CD8-positive, alpha-beta memory T cell (primary cell): ENCODE data around the gene GSG1L. TPM values are rescaled to one million over a fixed set of nuclear protein-coding genes. Genes with fewer than 3 reads are reported as not detected.

Experiments used
- CTCF ChIA-PET: fragments of 350-600 bp; sonication (Branson Sonifier 250); formaldehyde crosslinking; loops from one replicate; lab custom pipeline; 2021; ENCODE audit warnings: antibody characterized with exemption; lab: Charles Lee
- POLR2A ChIA-PET: fragments of 350-600 bp; sonication (Branson Sonifier 250); formaldehyde crosslinking; loops from one replicate; lab custom pipeline; 2021; ENCODE audit warnings: antibody characterized with exemption; lab: Charles Lee
- DNase-seq, 5 donors: peaks; one replicate each; pipeline versions ENCODE4 v3.0.0 to v3.0.0-alpha.2; 2020 to 2022; ENCODE audit warnings: mixed read lengths in 1 of 5
- H3K27ac ChIP-seq: one replicate; pipeline ENCODE4 v1.7.0; 2013; ENCODE audit warnings: low read depth, mild to moderate bottlenecking, low read length, moderate library complexity
- H3K27me3 ChIP-seq: 2 replicates; pipeline ENCODE4 v1.7.0; 2013; ENCODE audit warnings: low read length, mild to moderate bottlenecking; ENCODE audit not compliant: insufficient read depth, poor library complexity, severe bottlenecking
- H3K36me3 ChIP-seq: 2 replicates; pipeline ENCODE4 v1.7.0; 2013; ENCODE audit warnings: mild to moderate bottlenecking, low read length, moderate library complexity; ENCODE audit not compliant: insufficient read depth
- H3K4me1 ChIP-seq: 2 replicates; pipeline ENCODE4 v1.7.0; 2013; ENCODE audit warnings: mild to moderate bottlenecking, low read length, moderate library complexity; ENCODE audit not compliant: insufficient read depth
- H3K4me3 ChIP-seq: 2 replicates; pipeline ENCODE4 v1.7.0; 2013; ENCODE audit warnings: mild to moderate bottlenecking, low read length
- H3K9me3 ChIP-seq: 2 replicates; pipeline ENCODE4 v1.7.0; 2013; ENCODE audit warnings: mild to moderate bottlenecking, low read length
- H3K27ac Mint-ChIP-seq, 8 donors: one replicate each; pipeline ENCODE4 v1.8.0; 2020 to 2021; ENCODE audit warnings: mixed read lengths in 8 of 8, mild to moderate bottlenecking in 6 of 8, inconsistent platforms in 3 of 8, moderate library complexity in 3 of 8
- H3K27me3 Mint-ChIP-seq, 2 donors: one replicate each; pipeline ENCODE4 v1.8.0; 2020 to 2021; ENCODE audit warnings: mixed read lengths in 2 of 2, mild to moderate bottlenecking in 1 of 2, moderate library complexity in 1 of 2
- H3K36me3 Mint-ChIP-seq, 3 donors: one replicate each; pipeline ENCODE4 v1.8.0; 2020 to 2021; ENCODE audit warnings: mixed read lengths in 3 of 3, inconsistent platforms in 1 of 3, mild to moderate bottlenecking in 1 of 3
- H3K4me1 Mint-ChIP-seq, 3 donors: one replicate each; pipeline ENCODE4 v1.8.0; 2020 to 2021; ENCODE audit warnings: mixed read lengths in 3 of 3, inconsistent platforms in 1 of 3, mild to moderate bottlenecking in 1 of 3
- H3K4me3 Mint-ChIP-seq, 7 donors: one replicate each; pipeline ENCODE4 v1.8.0; 2020 to 2021; ENCODE audit warnings: mixed read lengths in 7 of 7, mild to moderate bottlenecking in 6 of 7, moderate library complexity in 4 of 7, inconsistent platforms in 2 of 7
- H3K9me3 Mint-ChIP-seq, 5 donors: one replicate each; pipeline ENCODE4 v1.8.0; 2020 to 2022; ENCODE audit warnings: mixed read lengths in 5 of 5, mild to moderate bottlenecking in 3 of 5, moderate library complexity in 2 of 5, inconsistent platforms in 1 of 5
- polyA plus RNA-seq: library from polyadenylated mRNA; unstranded; fragments of 300-500 nt; fragmentation: Illumina TruSeq; gene quantifications from one replicate; pipeline ENCODE4 v1.2.3, GENCODE V29; 2021
- total RNA-seq, 2 experiments: library from RNA; stranded (reverse); gene quantifications; one replicate each; pipeline ENCODE4 v1.2.3, GENCODE V29; 2021

The GSG1L gene
- total and polyA plus RNA-seq, 3 experiments from 2014 or later, result 0.18 TPM; not detected in 2

DNA sequence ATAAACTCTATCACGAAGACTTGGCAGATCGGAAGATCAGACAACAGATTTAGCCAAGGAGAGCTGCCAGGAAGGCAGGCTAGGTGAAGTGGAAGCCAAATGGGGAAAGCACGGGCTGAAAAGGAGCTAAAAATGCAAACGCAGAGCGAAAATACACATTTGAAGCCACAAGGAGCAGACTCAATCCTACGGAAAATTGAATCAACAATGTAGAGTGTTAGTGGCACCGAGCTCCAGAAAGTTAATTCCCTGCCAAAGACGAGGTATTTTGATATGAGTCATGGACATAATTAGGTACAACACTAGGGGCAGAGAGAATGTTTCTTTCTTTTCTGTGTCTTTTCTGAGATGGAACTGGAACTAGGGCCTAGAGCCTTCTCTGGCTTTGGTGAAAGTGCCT lies 20.7 kb downstream of the GSG1L start:
- H3K36me3 ChIP-seq, result no peaks in the 10 kb centered on the region
- no peak overlapping the region for H3K4me3 Mint-ChIP-seq
- H3K27ac ChIP-seq, result no peak overlapping the region
- no peaks in the 10 kb centered on the region for H3K27me3 ChIP-seq
- no peak overlapping the region for H3K4me3 ChIP-seq
- H3K9me3 Mint-ChIP-seq, result peaks cover 2 to 5% (median 4%) of the 10 kb centered on the region in 5 donors
- no peak overlapping the region for H3K27ac Mint-ChIP-seq
- no peaks in the 10 kb centered on the region for H3K4me1 ChIP-seq
- H3K4me1 Mint-ChIP-seq, result no peaks in the 10 kb centered on the region
- H3K36me3 Mint-ChIP-seq, result peaks cover 0 to 4% (median 0%) of the 10 kb centered on the region in 3 donors
- POLR2A ChIA-PET, result no interaction called here
- peaks cover under 1 to 30% of the 10 kb centered on the region in 2 donors for H3K27me3 Mint-ChIP-seq
- no peaks in the 10 kb centered on the region for H3K9me3 ChIP-seq
- CTCF ChIA-PET, result no interaction called here
- DNase-seq, result no peak

DNA sequence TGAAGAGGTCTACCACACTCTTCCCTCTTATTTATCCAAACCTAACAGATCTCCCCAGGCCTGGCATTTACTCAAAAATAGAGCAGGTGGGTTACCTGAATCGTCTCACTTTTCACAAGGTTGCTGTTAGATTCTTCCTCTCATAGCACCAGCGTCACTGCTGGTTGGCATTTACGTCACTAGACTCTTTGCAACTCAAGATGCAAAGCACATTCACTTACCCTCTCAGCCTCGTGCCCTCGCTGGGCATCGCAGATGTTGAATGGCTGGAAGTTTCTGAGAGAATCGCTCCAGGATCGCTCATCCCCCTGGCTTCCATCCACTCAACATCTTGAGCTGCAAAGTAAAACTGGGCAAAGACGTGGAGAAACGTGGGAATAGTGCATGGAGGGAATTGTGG lies 21.9 kb downstream of the GSG1L start:
- ChIA-PET CTCF (no interaction called here), POLR2A (no interaction called here)
- Mint-ChIP-seq H3K4me1 (no peaks in the 10 kb centered on the region), H3K4me3 (no peak overlapping the region), H3K27me3 (peaks cover 6 to 26% of the 10 kb centered on the region in 2 donors), H3K27ac (no peak overlapping the region), H3K9me3 (no peaks in the 10 kb centered on the region), H3K36me3 (peaks cover 0 to 1% (median 0%) of the 10 kb centered on the region in 3 donors)
- Histone ChIP-seq H3K27ac (no peak overlapping the region), H3K36me3 (no peaks in the 10 kb centered on the region), H3K4me3 (no peak overlapping the region), H3K4me1 (no peaks in the 10 kb centered on the region), H3K9me3 (no peaks in the 10 kb centered on the region), H3K27me3 (no peaks in the 10 kb centered on the region)
- no peak for DNase-seq

DNA sequence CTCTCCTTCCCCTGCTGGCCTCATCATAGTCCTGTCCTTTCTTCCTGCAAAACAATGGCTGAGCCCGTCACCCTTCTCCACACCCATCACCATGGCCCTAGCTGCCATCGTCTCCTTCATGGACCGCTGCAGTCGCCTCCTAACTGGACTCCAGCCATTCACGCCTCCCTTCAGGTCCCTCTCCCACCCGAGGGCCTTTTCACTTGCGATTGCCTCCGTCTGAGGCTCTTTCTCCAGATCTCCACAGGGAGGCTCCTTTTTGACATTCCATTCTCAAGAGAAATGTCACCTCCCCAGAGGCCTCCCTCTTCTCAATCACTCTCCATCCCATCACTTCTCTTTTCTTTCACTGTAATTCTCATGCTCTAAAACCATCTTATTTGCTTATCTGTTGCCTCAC lies 23.5 kb downstream of the GSG1L start:
- no peak overlapping the region for H3K4me3 ChIP-seq
- H3K27me3 Mint-ChIP-seq, result peaks cover 9 to 27% of the 10 kb centered on the region in 2 donors
- no peaks in the 10 kb centered on the region for H3K27me3 ChIP-seq
- no peaks in the 10 kb centered on the region for H3K4me1 Mint-ChIP-seq
- H3K27ac ChIP-seq, result no peak overlapping the region
- H3K36me3 ChIP-seq, result no peaks in the 10 kb centered on the region
- H3K4me3 Mint-ChIP-seq, result no peak overlapping the region
- ChIA-PET CTCF (no interaction called here), POLR2A (no interaction called here)
- no peaks in the 10 kb centered on the region for H3K9me3 ChIP-seq
- no peak overlapping the region for H3K27ac Mint-ChIP-seq
- H3K9me3 Mint-ChIP-seq, result no peaks in the 10 kb centered on the region
- no peak for DNase-seq
- no peaks in the 10 kb centered on the region for H3K4me1 ChIP-seq
- H3K36me3 Mint-ChIP-seq, result no peaks in the 10 kb centered on the region

DNA sequence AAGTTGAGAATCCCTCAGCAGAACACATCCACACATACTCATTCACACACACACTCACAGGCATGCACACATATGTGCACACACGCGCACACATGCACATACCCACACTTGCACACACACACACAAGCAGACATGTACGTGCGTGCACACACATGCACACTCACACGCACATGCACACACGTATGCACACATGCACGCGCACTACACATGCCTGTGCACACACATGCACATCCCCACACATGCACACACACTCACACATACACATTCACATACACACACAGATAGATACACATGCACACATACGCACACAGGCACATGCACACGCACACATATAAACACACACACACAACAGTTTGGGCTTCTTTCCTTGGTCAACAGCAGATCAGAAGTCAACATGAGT lies 24.0 kb downstream of the GSG1L start:
- Histone ChIP-seq H3K36me3 (no peaks in the 10 kb centered on the region), H3K27ac (no peak overlapping the region), H3K27me3 (no peaks in the 10 kb centered on the region), H3K4me3 (no peak overlapping the region), H3K9me3 (no peaks in the 10 kb centered on the region), H3K4me1 (no peaks in the 10 kb centered on the region)
- no peak overlapping the region for H3K27ac Mint-ChIP-seq
- no peaks in the 10 kb centered on the region for H3K36me3 Mint-ChIP-seq
- H3K27me3 Mint-ChIP-seq, result peaks cover 9 to 28% of the 10 kb centered on the region in 2 donors
- no peak overlapping the region for H3K4me3 Mint-ChIP-seq
- H3K4me1 Mint-ChIP-seq, result no peaks in the 10 kb centered on the region
- H3K9me3 Mint-ChIP-seq, result no peaks in the 10 kb centered on the region
- ChIA-PET POLR2A (no interaction called here), CTCF (no interaction called here)
- no peak for DNase-seq

DNA sequence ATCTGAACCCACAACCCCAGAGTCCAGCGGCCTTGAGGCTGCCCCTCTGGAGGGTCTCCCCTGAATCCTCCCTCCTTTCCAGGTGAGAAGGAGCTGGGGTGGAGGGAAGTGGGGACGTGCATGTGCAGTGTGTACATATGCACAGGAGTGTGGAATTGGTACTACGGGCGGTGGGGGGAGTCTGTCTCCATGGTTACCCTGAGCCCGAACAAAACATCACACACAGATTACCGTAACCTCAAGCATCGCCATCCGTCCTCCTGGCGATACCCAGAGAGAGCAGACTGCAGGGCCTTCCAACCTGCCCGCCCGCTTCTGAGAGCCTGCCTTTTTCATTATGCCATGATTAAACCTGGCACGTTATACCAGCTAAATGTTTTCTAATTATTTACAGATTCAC lies 25.1 kb downstream of the GSG1L start:
- H3K4me1 ChIP-seq, result no peaks in the 10 kb centered on the region
- CTCF ChIA-PET, result no interaction called here
- H3K9me3 Mint-ChIP-seq, result no peaks in the 10 kb centered on the region

DNA sequence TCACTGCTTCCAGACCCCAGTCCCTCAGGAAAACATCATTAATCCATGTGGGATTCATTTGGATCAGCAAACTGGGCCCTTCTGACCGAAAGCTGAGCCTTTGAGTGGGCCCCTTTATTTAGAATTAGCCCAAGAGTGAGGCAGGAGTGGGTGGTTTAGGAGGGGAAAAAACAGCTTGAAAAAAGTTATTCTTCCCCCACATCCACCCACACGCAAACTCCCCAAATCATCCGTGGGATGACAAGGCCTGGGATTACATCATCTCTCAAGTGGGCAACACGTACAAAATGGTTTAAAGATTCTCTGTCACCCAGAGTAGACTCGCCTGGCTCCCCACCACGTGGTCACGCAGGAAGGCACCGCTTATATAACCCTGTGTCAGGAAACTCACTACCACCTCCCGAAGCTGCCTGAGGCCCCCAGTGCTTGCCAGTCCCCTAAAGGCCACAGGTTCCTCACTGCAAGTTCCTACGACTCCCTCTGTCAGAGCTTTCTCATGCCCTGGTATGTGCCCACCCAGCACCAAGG lies 27.6 kb downstream of the GSG1L start:
- H3K9me3 ChIP-seq, result no peaks in the 10 kb centered on the region
- no peaks in the 10 kb centered on the region for H3K27me3 ChIP-seq
- no peak overlapping the region for H3K27ac Mint-ChIP-seq
- H3K4me1 Mint-ChIP-seq, result no peaks in the 10 kb centered on the region
- ChIA-PET POLR2A (no interaction called here), CTCF (no interaction called here)
- no peaks in the 10 kb centered on the region for H3K36me3 Mint-ChIP-seq
- no peaks in the 10 kb centered on the region for H3K36me3 ChIP-seq
- no peaks in the 10 kb centered on the region for H3K4me1 ChIP-seq
- no peak overlapping the region for H3K4me3 Mint-ChIP-seq
- no peaks in the 10 kb centered on the region for H3K9me3 Mint-ChIP-seq
- peaks cover 12 to 27% of the 10 kb centered on the region in 2 donors for H3K27me3 Mint-ChIP-seq
- no peak overlapping the region for H3K27ac ChIP-seq
- no peak for DNase-seq
- H3K4me3 ChIP-seq, result no peak overlapping the region

More for the DNA sequence above, 25.1 kb downstream of the GSG1L start:
- no peaks in the 10 kb centered on the region for H3K4me1 Mint-ChIP-seq
- peak overlapping the region in 1 of 8 donors; percentile 20 for H3K27ac Mint-ChIP-seq
- H3K36me3 ChIP-seq, result no peaks in the 10 kb centered on the region
- DNase-seq, result no peak
- H3K27me3 Mint-ChIP-seq, result peaks cover 12 to 32% of the 10 kb centered on the region in 2 donors
- no peaks in the 10 kb centered on the region for H3K27me3 ChIP-seq
- H3K27ac ChIP-seq, result no peak overlapping the region
- no peak overlapping the region for H3K4me3 ChIP-seq
- POLR2A ChIA-PET, result no interaction called here
- H3K36me3 Mint-ChIP-seq, result no peaks in the 10 kb centered on the region
- no peak overlapping the region for H3K4me3 Mint-ChIP-seq
- no peaks in the 10 kb centered on the region for H3K9me3 ChIP-seq

DNA sequence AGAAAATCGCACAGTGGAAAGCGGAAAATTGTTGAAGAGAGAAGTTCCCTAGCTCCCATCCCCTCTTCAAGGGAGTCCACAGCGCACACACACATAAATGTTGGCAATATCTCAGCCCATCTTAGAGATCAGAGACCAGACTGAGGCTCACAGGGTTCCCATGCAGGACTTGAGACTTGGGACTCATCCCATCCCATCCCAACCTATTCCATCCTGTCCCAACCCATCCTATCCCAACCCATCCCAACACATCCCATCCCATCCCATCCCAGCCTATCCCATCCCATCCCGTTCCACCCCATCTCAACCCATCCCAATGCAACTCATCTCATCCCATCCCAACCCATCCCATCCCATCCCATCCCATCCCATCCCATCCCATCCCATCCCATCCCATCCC lies 29.6 kb downstream of the GSG1L start:
- H3K4me1 ChIP-seq, result no peaks in the 10 kb centered on the region
- H3K27ac ChIP-seq, result no peak overlapping the region
- H3K4me1 Mint-ChIP-seq, result no peaks in the 10 kb centered on the region
- POLR2A ChIA-PET, result no interaction called here
- no peak for DNase-seq
- no peaks in the 10 kb centered on the region for H3K36me3 ChIP-seq
- H3K36me3 Mint-ChIP-seq, result no peaks in the 10 kb centered on the region
- no peak overlapping the region for H3K4me3 ChIP-seq
- no peaks in the 10 kb centered on the region for H3K9me3 Mint-ChIP-seq
- H3K27me3 ChIP-seq, result no peaks in the 10 kb centered on the region
- no peak overlapping the region for H3K27ac Mint-ChIP-seq
- H3K27me3 Mint-ChIP-seq, result peaks cover 12 to 27% of the 10 kb centered on the region in 2 donors
- CTCF ChIA-PET, result no interaction called here
- no peaks in the 10 kb centered on the region for H3K9me3 ChIP-seq
- H3K4me3 Mint-ChIP-seq, result no peak overlapping the region

DNA sequence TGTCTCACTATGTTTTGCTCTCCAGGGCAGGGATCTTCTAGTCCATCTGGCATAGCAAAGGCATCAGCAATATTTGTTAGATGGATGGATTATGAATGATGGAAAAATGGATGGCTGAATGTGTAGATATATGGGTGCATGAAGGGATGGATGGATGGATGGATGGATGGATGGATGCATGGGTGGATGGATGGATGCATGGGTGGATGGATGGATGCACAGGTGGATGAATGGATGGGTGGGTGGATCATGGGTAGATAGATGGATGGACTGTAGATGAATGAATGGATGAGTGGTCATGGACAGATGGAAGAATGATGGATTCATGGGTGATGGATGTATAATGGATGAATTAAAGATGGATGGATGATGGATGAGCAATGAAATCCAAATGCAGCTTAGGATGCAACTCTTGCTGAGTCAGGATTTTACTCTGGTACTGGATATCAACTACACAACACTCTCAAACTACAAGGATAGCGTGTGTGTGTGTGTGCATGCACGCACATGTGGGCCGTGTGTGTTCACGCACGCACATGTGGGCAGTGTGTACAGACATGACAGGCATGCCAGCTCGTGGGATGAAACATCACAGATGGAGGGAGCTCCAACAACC lies 34.0 kb downstream of the GSG1L start:
- peaks cover 0 to 4% (median 0%) of the 10 kb centered on the region in 5 donors for H3K9me3 Mint-ChIP-seq
- H3K36me3 Mint-ChIP-seq, result no peaks in the 10 kb centered on the region
- no peak for DNase-seq
- H3K27ac Mint-ChIP-seq, result no peak overlapping the region
- Histone ChIP-seq H3K27ac (no peak overlapping the region), H3K4me3 (no peak overlapping the region), H3K4me1 (no peaks in the 10 kb centered on the region), H3K27me3 (no peaks in the 10 kb centered on the region), H3K36me3 (no peaks in the 10 kb centered on the region), H3K9me3 (no peaks in the 10 kb centered on the region)
- no peaks in the 10 kb centered on the region for H3K4me1 Mint-ChIP-seq
- CTCF ChIA-PET, result no interaction called here
- H3K27me3 Mint-ChIP-seq, result peaks cover 3 to 10% of the 10 kb centered on the region in 2 donors
- no peak overlapping the region for H3K4me3 Mint-ChIP-seq
- POLR2A ChIA-PET, result no interaction called here
